Activated CD4-positive, alpha-beta T cell treated with anti-CD3 and anti-CD28 coated beads for 24 hours (primary cell): ENCODE results near the gene ZNF358.

Experiments
- DNase-seq, 2 donors: peaks; one replicate each; pipeline ENCODE4 v3.0.0-alpha.2; 2020; ENCODE audit warnings: low read depth in 2 of 2

The ZNF358 gene

GRCh38 chr19:7559102-7559501, 43.2 kb downstream of the ZNF358 start:
- no peak for DNase-seq

- DNase-seq, result no peak
Measured at GRCh38 chr19:7560255-7560654, 44.4 kb downstream of the ZNF358 start.

DNA sequence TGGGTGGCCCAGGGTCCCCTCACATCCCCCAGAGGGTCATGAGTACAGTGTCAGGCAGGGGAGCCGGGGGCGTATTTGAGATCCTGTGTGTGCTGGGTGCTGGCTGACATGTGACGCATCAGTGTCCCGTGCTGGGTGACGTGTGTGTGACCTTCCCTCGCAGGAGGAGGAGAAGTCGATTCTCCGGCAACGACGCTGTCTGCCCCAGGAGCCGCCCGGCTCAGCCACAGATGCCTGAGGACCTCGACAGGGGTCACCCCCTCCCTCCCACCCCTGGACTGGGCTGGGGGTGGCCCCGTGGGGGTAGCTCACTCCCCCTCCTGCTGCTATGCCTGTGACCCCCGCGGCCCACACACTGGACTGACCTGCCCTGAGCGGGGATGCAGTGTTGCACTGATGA, 45.4 kb downstream of the ZNF358 start:
- no peak for DNase-seq

DNA sequence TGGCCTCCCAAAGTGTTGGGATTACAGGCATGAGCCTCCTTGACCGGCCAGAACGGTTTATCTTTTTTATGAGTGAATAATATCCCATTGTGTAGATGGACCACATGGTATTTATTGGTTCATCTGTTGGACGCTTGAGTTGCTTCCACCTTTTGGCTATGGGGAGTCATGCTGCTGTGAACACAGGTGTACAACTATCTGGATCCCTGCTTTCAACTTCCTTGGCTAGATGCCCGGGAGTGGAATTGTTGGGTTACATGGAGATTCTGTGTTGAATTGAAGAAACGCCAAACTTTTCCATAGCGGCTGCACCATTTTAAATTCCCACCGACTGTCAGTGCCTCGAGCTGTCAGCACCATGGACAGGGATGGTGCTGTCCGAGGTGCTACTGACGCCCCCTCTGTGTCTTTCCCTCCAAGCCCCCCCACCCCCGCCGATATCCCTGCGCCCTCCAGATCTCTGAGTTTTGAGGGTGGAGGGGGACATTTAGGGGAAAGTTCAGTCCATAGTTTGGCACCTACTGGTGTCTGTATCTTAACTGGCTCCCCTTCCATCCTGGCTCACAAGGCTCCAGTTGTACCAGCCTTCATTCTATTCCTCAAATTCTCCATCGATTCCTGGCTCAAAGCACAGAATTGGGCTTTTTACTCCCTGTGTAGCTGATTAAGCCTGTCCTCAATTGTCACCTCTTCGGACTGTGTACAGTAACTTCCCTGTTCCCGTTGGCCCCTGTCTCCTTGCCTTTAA, 46.9 kb downstream of the ZNF358 start:
- DNase-seq, result no peak

GRCh38 chr19:7564866-7565265, 49.0 kb downstream of the ZNF358 start:
- DNase-seq, result no peak

GRCh38 chr19:7565332-7565731, 49.4 kb downstream of the ZNF358 start:
- no peak for DNase-seq
